ENCODE results near the gene TIMM22. TPM values are rescaled to one million over a fixed set of nuclear protein-coding genes. Genes with fewer than 3 reads are reported as not detected.
A peak's percentile ranks its signal among the peaks of the same experiment; 100 is the strongest.
"Not testable (repeated sequence)": the region's sequence is repeated elsewhere in the genome, so short reads cannot be mapped to it uniquely, and the experiment has no call there.

Gene TIMM22
- polyA plus RNA-seq, 3 donors from 2014 or later: 22.0 to 26.9 (median 24.4) TPM

GRCh38 chr17:1048516-1049115 is 51.7 kb downstream of the TIMM22 start:
- not testable (repeated sequence) for DNase-seq; H3K36me3 Mint-ChIP-seq; H3K4me3 Mint-ChIP-seq; H3K27me3 Mint-ChIP-seq (ENCODE audit: low read depth in 3 of 3); H3K9me3 Mint-ChIP-seq
- Mint-ChIP-seq H3K4me1 (peaks cover 5 to 15% of the 10 kb centered on the region in 2 donors), H3K27ac (peak overlapping the region in 1 of 6 donors; percentile 7)

GRCh38 chr17:1049446-1050225 is 52.7 kb downstream of the TIMM22 start:
- Mint-ChIP-seq H3K27ac (no peak overlapping the region), H3K4me1 (peaks cover 3 to 10% of the 10 kb centered on the region in 2 donors), H3K9me3 (no peaks in the 10 kb centered on the region), H3K36me3 (peaks cover 0 to 3% (median 0%) of the 10 kb centered on the region in 3 donors), H3K27me3 (ENCODE audit: low read depth in 3 of 3) (peaks cover 0 to 8% (median 2%) of the 10 kb centered on the region in 3 donors), H3K4me3 (no peak overlapping the region)
- no peak for DNase-seq

DNA sequence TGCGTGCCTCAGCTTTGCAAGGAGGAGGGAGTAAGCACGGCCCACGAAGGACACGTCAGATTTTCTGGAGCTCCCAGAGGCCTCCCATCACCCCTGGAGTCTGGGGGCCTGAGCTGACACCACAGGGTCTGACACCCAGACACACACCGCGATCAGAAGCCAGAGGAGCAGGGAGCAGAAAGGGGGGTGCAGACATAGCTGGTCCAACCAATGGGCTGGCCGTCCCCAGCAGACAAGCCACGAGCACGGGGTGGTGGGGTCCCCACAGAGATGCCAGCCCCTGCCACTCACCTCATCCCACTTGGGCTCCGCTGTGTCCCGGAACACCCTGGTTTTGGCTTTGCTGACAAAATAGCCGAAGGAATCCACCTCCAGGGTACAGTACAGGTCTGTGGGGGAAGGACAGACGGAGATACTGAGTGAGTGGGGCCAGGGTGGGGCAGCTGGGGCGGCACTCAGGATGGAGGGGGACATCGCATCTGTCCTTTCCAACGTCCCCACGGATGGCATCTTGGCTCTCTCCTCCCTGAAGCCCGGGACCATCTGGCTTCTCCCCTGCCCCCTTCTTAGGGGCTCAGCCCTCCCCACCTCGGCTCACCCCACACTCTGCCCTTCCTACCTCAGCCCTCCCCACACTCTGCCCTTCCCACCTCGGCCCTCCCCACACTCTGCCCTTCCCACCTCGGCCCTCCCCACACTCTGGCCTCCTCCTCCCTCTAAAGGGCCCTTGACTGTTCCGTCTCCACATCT is 53.5 kb downstream of the TIMM22 start:
- Mint-ChIP-seq H3K4me1 (peaks cover 0 to 2% of the 10 kb centered on the region in 2 donors), H3K4me3 (no peak overlapping the region), H3K27me3 (ENCODE audit: low read depth in 3 of 3) (peaks cover 0 to 8% (median 2%) of the 10 kb centered on the region in 3 donors), H3K27ac (no peak overlapping the region), H3K36me3 (peaks cover 0 to 3% (median 0%) of the 10 kb centered on the region in 3 donors), H3K9me3 (no peaks in the 10 kb centered on the region)
- DNase-seq: no peak

- Mint-ChIP-seq H3K4me1 (no peaks in the 10 kb centered on the region), H3K27ac (no peak overlapping the region), H3K9me3 (no peaks in the 10 kb centered on the region), H3K4me3 (no peak overlapping the region), H3K36me3 (peaks cover 0 to 3% (median 0%) of the 10 kb centered on the region in 3 donors), H3K27me3 (ENCODE audit: low read depth in 3 of 3) (peaks cover 0 to 5% (median 2%) of the 10 kb centered on the region in 3 donors)
- peak in 2 of 3 donors; percentile 6 to 7 for DNase-seq
Observed at GRCh38 chr17:1050996-1051925, 54.3 kb downstream of the TIMM22 start.

Other genes starting within 250 kb of the TIMM22 start
- gene GEMIN4, start 244.9 kb upstream of the TIMM22 start, polyA plus RNA-seq: 10 to 100 TPM; 10.9 to 20.1 (median 11.4) TPM
- gene GLOD4, start 214.8 kb upstream of the TIMM22 start, polyA plus RNA-seq: 10 to 100 TPM; 90.8 to 94.9 (median 92.0) TPM
- gene MRM3, start 214.8 kb upstream of the TIMM22 start, polyA plus RNA-seq: 10 to 100 TPM; 26.1 to 40.6 (median 27.5) TPM
- under 1 TPM in 1 of 3 donors, not detected in 2; 0.19 TPM for gene NXN, start 17.4 kb upstream of the TIMM22 start, polyA plus RNA-seq
- gene ABR, start 182.9 kb downstream of the TIMM22 start, polyA plus RNA-seq: 10 to 100 TPM; 11.2 to 36.2 (median 14.8) TPM